ENCODE measurements around the gene OPN3. TPM values are rescaled to one million over a fixed set of nuclear protein-coding genes. Genes with fewer than 3 reads are reported as not detected.
A peak's percentile ranks its signal among the peaks of the same experiment; 100 is the strongest.

Gene OPN3
- total and polyA plus RNA-seq, 3 experiments from 2014 or later, result 6.7 to 17.6 (median 7.0) TPM

DNA sequence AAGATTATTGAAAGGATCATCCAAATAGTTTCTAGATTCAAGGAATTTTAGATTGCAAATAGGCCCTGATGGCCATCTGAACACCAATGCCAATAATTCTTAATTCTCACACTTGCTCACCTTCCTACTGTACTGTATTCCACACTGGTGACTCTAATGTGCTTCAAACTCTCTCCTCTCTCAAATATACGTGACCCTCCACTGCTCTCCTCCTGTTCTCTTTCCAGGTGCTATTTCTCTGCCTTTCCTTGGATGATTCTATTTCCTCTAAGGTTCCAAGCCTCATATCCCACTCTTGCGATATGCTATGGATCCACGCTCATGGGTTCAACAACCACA lies 79.4 kb downstream of the OPN3 start:
- Histone ChIP-seq H3K9me3 (ENCODE audit: low read length) (no peaks in the 10 kb centered on the region), H3K36me3 (ENCODE audit: insufficient read depth, low read length) (no peaks in the 10 kb centered on the region), H3K27me3 (ENCODE audit: insufficient read depth, low read length, poor library complexity, severe bottlenecking) (no peaks in the 10 kb centered on the region), H3K4me3 (ENCODE audit: low read length) (no peak overlapping the region), H3K4me1 (ENCODE audit: insufficient read depth, low read length) (no peaks in the 10 kb centered on the region), H3K27ac (ENCODE audit: low read depth, low read length) (no peak overlapping the region)
- Mint-ChIP-seq H3K36me3 (no peaks in the 10 kb centered on the region), H3K4me3 (no peak overlapping the region), H3K4me1 (no peaks in the 10 kb centered on the region), H3K27me3 (peaks cover 3 to 15% of the 10 kb centered on the region in 2 donors), H3K27ac (no peak overlapping the region), H3K9me3 (no peaks in the 10 kb centered on the region)
- DNase-seq, result no peak
- ChIA-PET POLR2A (no interaction called here), CTCF (no interaction called here)

DNA sequence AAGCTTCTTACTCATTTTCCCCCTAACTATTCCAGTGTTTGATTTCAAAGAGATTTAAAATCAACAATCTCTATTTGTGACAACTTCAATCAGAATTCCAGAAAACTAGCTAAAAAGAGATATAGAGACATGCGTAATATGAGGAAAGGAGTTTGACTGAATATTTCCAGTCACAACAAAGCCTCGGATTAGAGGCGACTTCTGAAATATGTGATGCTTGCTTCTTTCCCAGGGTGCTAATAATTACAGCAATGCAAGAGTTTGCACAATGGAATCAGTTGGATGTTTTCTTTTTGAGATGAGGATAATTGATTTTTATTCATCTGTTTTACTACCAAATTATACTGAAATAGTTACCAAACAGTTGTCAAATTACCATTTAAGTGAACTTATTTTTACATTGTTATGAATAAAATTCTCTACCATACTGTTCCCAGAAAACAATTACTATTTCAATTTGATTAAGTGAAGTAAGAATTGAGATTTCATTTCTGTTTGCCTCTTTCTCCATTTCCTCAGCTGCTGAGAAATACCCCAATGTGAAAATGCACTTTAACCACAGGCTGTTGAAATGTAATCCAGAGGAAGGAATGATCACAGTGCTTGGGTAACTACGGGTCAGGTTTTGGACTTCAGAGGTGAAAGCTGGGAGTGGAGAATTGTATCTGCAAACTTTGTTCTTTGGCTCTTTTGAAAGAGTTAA lies 79.9 kb downstream of the OPN3 start:
- H3K36me3 Mint-ChIP-seq, result no peaks in the 10 kb centered on the region
- Histone ChIP-seq H3K27me3 (ENCODE audit: insufficient read depth, low read length, poor library complexity, severe bottlenecking) (no peaks in the 10 kb centered on the region), H3K4me1 (ENCODE audit: insufficient read depth, low read length) (no peaks in the 10 kb centered on the region), H3K4me3 (ENCODE audit: low read length) (no peak overlapping the region), H3K27ac (ENCODE audit: low read depth, low read length) (no peak overlapping the region), H3K9me3 (ENCODE audit: low read length) (no peaks in the 10 kb centered on the region), H3K36me3 (ENCODE audit: insufficient read depth, low read length) (no peaks in the 10 kb centered on the region)
- no peaks in the 10 kb centered on the region for H3K4me1 Mint-ChIP-seq
- no peaks in the 10 kb centered on the region for H3K9me3 Mint-ChIP-seq
- no peak for DNase-seq
- POLR2A ChIA-PET, result no interaction called here
- CTCF ChIA-PET, result no interaction called here
- peaks cover 5 to 18% of the 10 kb centered on the region in 2 donors for H3K27me3 Mint-ChIP-seq
- no peak overlapping the region for H3K27ac Mint-ChIP-seq
- no peak overlapping the region for H3K4me3 Mint-ChIP-seq

DNA sequence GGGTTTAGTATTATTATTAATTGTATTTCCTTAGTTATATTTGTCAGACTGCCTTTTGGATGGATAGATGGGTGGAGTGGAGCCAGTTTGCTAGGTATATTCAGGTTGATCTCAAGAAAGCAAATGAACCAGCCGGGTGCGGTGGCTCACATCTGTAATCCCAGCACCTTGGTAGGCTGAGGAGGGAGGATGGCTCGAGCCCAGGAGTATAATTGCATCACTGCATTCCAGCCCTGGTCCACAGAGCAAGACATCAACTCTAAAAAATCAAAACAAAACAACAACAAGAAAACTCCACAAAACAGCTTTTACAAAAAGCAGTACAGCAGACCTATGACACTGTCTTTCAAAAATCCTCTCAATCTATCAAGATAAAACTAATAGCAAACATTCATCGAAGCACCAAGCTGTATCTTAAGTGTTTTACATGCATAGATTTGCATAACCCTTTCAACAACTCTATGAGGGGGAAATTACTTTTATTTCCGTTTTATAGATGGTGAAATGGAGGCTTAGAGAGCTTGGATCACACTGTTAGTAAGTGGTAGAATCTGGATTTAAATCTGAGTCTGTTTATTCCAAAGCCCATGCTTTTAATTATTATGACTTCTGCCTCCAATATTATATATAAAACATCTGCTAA lies 82.5 kb downstream of the OPN3 start:
- DNase-seq, result no peak
- peaks cover 5 to 18% of the 10 kb centered on the region in 2 donors for H3K27me3 Mint-ChIP-seq
- H3K36me3 Mint-ChIP-seq, result peaks cover 0 to 1% (median 0%) of the 10 kb centered on the region in 3 donors
- H3K9me3 Mint-ChIP-seq, result no peaks in the 10 kb centered on the region
- Histone ChIP-seq H3K27me3 (ENCODE audit: insufficient read depth, low read length, poor library complexity, severe bottlenecking) (no peaks in the 10 kb centered on the region), H3K36me3 (ENCODE audit: insufficient read depth, low read length) (no peaks in the 10 kb centered on the region), H3K4me3 (ENCODE audit: low read length) (no peak overlapping the region), H3K27ac (ENCODE audit: low read depth, low read length) (no peak overlapping the region), H3K4me1 (ENCODE audit: insufficient read depth, low read length) (peaks cover under 1% of the 10 kb centered on the region), H3K9me3 (ENCODE audit: low read length) (no peaks in the 10 kb centered on the region)
- CTCF ChIA-PET, result no interaction called here
- POLR2A ChIA-PET, result no interaction called here
- peaks cover 1 to 3% (median 2%) of the 10 kb centered on the region in 3 donors for H3K4me1 Mint-ChIP-seq
- H3K4me3 Mint-ChIP-seq, result no peak overlapping the region
- H3K27ac Mint-ChIP-seq, result no peak overlapping the region

- peaks cover 0 to 1% (median under 1%) of the 10 kb centered on the region in 3 donors for H3K36me3 Mint-ChIP-seq
- no peak for DNase-seq
- H3K4me1 Mint-ChIP-seq, result peaks cover 2 to 9% (median 6%) of the 10 kb centered on the region in 3 donors
- H3K9me3 Mint-ChIP-seq, result no peaks in the 10 kb centered on the region
- POLR2A ChIA-PET, result no interaction called here
- Histone ChIP-seq H3K4me1 (ENCODE audit: insufficient read depth, low read length) (peaks cover 7% of the 10 kb centered on the region), H3K36me3 (ENCODE audit: insufficient read depth, low read length) (no peaks in the 10 kb centered on the region), H3K27ac (ENCODE audit: low read depth, low read length) (no peak overlapping the region), H3K9me3 (ENCODE audit: low read length) (no peaks in the 10 kb centered on the region), H3K27me3 (ENCODE audit: insufficient read depth, low read length, poor library complexity, severe bottlenecking) (no peaks in the 10 kb centered on the region), H3K4me3 (ENCODE audit: low read length) (no peak overlapping the region)
- CTCF ChIA-PET, result no interaction called here
- no peak overlapping the region for H3K27ac Mint-ChIP-seq
- H3K27me3 Mint-ChIP-seq, result peaks cover 5 to 15% of the 10 kb centered on the region in 2 donors
- no peak overlapping the region for H3K4me3 Mint-ChIP-seq
Observed at GRCh38 chr1:241557031-241557430, 83.1 kb downstream of the OPN3 start.

- no peak for DNase-seq
- peaks cover 0 to 5% (median 1%) of the 10 kb centered on the region in 3 donors for H3K36me3 Mint-ChIP-seq
- H3K9me3 Mint-ChIP-seq, result no peaks in the 10 kb centered on the region
- Histone ChIP-seq H3K9me3 (ENCODE audit: low read length) (no peaks in the 10 kb centered on the region), H3K4me3 (ENCODE audit: low read length) (no peak overlapping the region), H3K36me3 (ENCODE audit: insufficient read depth, low read length) (no peaks in the 10 kb centered on the region), H3K27me3 (ENCODE audit: insufficient read depth, low read length, poor library complexity, severe bottlenecking) (no peaks in the 10 kb centered on the region), H3K27ac (ENCODE audit: low read depth, low read length) (no peak overlapping the region), H3K4me1 (ENCODE audit: insufficient read depth, low read length) (peaks cover 19% of the 10 kb centered on the region)
- ChIA-PET CTCF (interaction anchor here (1.0 kb wide), 1 partner anchor 56 kb away, joined by 5 read pairs; no protein-coding TSS in a partner anchor), POLR2A (no interaction called here)
- H3K27ac Mint-ChIP-seq, result no peak overlapping the region
- peaks cover 15 to 24% (median 20%) of the 10 kb centered on the region in 3 donors for H3K4me1 Mint-ChIP-seq
- no peak overlapping the region for H3K4me3 Mint-ChIP-seq
- H3K27me3 Mint-ChIP-seq, result peaks cover 5 to 14% of the 10 kb centered on the region in 2 donors
Observed at GRCh38 chr1:241555526-241555925, 84.6 kb downstream of the OPN3 start.

DNA sequence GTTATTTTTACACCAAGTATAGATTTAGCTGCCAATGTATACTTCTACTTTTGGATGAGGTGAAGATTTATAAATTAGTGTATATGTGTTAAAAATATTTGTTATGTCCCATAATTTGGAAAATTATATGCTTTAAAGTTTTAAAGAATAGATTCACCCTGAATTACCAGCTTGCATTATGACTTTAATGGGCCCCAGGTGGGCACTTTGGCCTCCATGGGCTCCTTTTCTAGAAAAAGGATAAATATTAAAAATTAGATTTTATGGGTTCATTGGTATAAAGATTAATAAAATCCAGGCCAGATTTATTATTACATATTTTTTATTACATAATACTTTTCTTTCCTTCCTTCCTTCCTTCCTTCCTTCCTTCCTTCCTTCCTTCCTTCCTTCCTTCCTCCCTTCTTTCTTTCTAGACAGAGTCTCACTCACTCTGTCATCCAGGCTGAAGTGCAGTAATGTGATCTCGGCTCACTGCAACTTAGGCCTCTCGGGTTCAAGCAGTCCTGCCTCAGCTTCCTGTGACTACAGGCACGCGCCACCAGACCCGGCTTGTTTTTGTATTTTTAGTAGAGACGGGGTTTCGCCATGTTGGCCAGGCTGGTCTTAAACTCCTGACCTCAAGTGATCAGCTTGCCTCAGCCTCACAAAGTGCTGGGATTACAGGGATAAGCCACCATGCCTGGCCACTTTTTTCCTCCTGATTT lies 86.1 kb downstream of the OPN3 start:
- CTCF ChIA-PET, result interaction anchor here (1.0 kb wide), 1 partner anchor 58 kb away, joined by 3 read pairs; no protein-coding TSS in a partner anchor
- no peak overlapping the region for H3K4me3 Mint-ChIP-seq
- H3K36me3 Mint-ChIP-seq, result peaks cover 0 to 5% (median 1%) of the 10 kb centered on the region in 3 donors
- H3K4me1 Mint-ChIP-seq, result peaks cover 15 to 24% (median 20%) of the 10 kb centered on the region in 3 donors
- H3K4me3 ChIP-seq (ENCODE audit: low read length), result no peak overlapping the region
- H3K36me3 ChIP-seq (ENCODE audit: insufficient read depth, low read length), result no peaks in the 10 kb centered on the region
- H3K27me3 ChIP-seq (ENCODE audit: insufficient read depth, low read length, poor library complexity, severe bottlenecking), result no peaks in the 10 kb centered on the region
- H3K9me3 ChIP-seq (ENCODE audit: low read length), result no peaks in the 10 kb centered on the region
- no peak overlapping the region for H3K27ac ChIP-seq (ENCODE audit: low read depth, low read length)
- H3K27ac Mint-ChIP-seq, result no peak overlapping the region
- no peak for DNase-seq
- H3K27me3 Mint-ChIP-seq, result peaks cover 6 to 14% of the 10 kb centered on the region in 2 donors
- POLR2A ChIA-PET, result no interaction called here
- H3K4me1 ChIP-seq (ENCODE audit: insufficient read depth, low read length), result peaks cover 19% of the 10 kb centered on the region
- no peaks in the 10 kb centered on the region for H3K9me3 Mint-ChIP-seq

- Histone ChIP-seq H3K4me1 (ENCODE audit: insufficient read depth, low read length) (peaks cover 19% of the 10 kb centered on the region), H3K36me3 (ENCODE audit: insufficient read depth, low read length) (no peaks in the 10 kb centered on the region), H3K4me3 (ENCODE audit: low read length) (peak overlapping the region; percentile 62), H3K27ac (ENCODE audit: low read depth, low read length) (peak overlapping the region; percentile 27), H3K9me3 (ENCODE audit: low read length) (no peaks in the 10 kb centered on the region), H3K27me3 (ENCODE audit: insufficient read depth, low read length, poor library complexity, severe bottlenecking) (no peaks in the 10 kb centered on the region)
- peak in 4 of 5 donors; percentile 1 to 50 (median 34) for DNase-seq
- Mint-ChIP-seq H3K4me1 (peaks cover 15 to 24% (median 20%) of the 10 kb centered on the region in 3 donors), H3K27me3 (peaks cover 6 to 13% of the 10 kb centered on the region in 2 donors), H3K4me3 (peak overlapping the region; percentile 73 to 84 (median 79)), H3K27ac (peak overlapping the region in 7 of 8 donors; percentile 24 to 93 (median 68)), H3K36me3 (peaks cover 0 to 5% (median 1%) of the 10 kb centered on the region in 3 donors), H3K9me3 (no peaks in the 10 kb centered on the region)
- ChIA-PET CTCF (interaction anchor here (0.8 kb wide), 1 partner anchor 14 kb away, joined by 3 read pairs; no protein-coding TSS in a partner anchor), POLR2A (interaction anchor here (0.5 kb wide), 1 partner anchor 37 kb away, joined by 3 read pairs; no protein-coding TSS in a partner anchor)
Observed at GRCh38 chr1:241551759-241552638, 88.2 kb downstream of the OPN3 start.
